Smooth muscle cell (in vitro differentiated cells): ENCODE results near the gene PFKFB4. TPM values are rescaled to one million over a fixed set of nuclear protein-coding genes. Genes with fewer than 3 reads are reported as not detected.

ENCODE experiments used
- DNase-seq: peaks from one replicate; lab custom pipeline; 2025; ENCODE audit not compliant: unreplicated experiment; lab: John Stamatoyannopoulos, UW
- H2AFZ ChIP-seq: fragments of 200-600 bp; sonication (generic); 2 replicates; pipeline ENCODE4 v1.6.0; 2016; ENCODE audit warnings: antibody characterized with exemption, low read depth, mild to moderate bottlenecking
- H3F3A ChIP-seq: fragments of 200-600 bp; sonication (generic); 2 replicates; pipeline ENCODE4 v1.6.0; 2017; ENCODE audit warnings: antibody characterized with exemption, low read depth
- H3K27ac ChIP-seq: fragments of 200-600 bp; sonication (generic); 2 replicates; pipeline ENCODE4 v1.5.1; 2016; ENCODE audit warnings: low read depth, mild to moderate bottlenecking
- H3K27me3 ChIP-seq: fragments of 200-600 bp; sonication (generic); 2 replicates; pipeline ENCODE4 v1.6.1; 2016; ENCODE audit warnings: low read depth, mild to moderate bottlenecking
- H3K36me3 ChIP-seq: fragments of 200-600 bp; sonication (generic); 2 replicates; pipeline ENCODE4 v1.5.1; 2016; ENCODE audit warnings: low read depth
- H3K4me1 ChIP-seq: fragments of 200-600 bp; sonication (generic); 2 replicates; pipeline ENCODE4 v1.5.1; 2016; ENCODE audit warnings: low read depth
- H3K4me2 ChIP-seq: fragments of 200-600 bp; sonication (generic); 2 replicates; pipeline ENCODE4 v1.6.0; 2016; ENCODE audit warnings: mild to moderate bottlenecking
- H3K4me3 ChIP-seq: fragments of 200-600 bp; sonication (generic); 2 replicates; pipeline ENCODE4 v1.5.1; 2016; ENCODE audit warnings: mild to moderate bottlenecking
- H3K79me2 ChIP-seq: fragments of 200-600 bp; sonication (generic); 2 replicates; pipeline ENCODE4 v1.6.0; 2016; ENCODE audit warnings: low read depth, mild to moderate bottlenecking
- H3K9ac ChIP-seq: fragments of 200-600 bp; sonication (generic); 2 replicates; pipeline ENCODE4 v1.6.0; 2016; ENCODE audit warnings: low read depth
- H3K9me3 ChIP-seq: fragments of 200-600 bp; sonication (generic); replicated peaks from 2 replicates; pipeline ENCODE4 v1.5.1; 2016; ENCODE audit warnings: low read depth
- H4K20me1 ChIP-seq: fragments of 200-600 bp; sonication (generic); 2 replicates; pipeline ENCODE4 v1.6.0; 2016; ENCODE audit warnings: low read depth
- CTCF ChIP-seq: fragments of 200-600 bp; sonication (generic); IDR thresholded peaks from 2 replicates; pipeline ENCODE4 v1.5.1; 2017; ENCODE audit warnings: borderline replicate concordance, mild to moderate bottlenecking, antibody characterized with exemption; ENCODE audit not compliant: insufficient read depth, poor library complexity, severe bottlenecking
- WGBS: methylation state at CpG from one replicate; pipeline ENCODE4 v1.1.7; 2016; ENCODE audit warnings: low lambda C conversion rate; 5-methylcytosine and 5-hydroxymethylcytosine counted together
- microRNA counts: library from miRNA; unstranded; fragments of <30 nt; microRNA quantifications from one replicate; lab custom pipeline; 2016
- microRNA-seq: library from miRNA; unstranded; fragments of <30 nt; microRNA quantifications from one replicate; pipeline ENCODE4, GENCODE V29; 2016; ENCODE audit warnings: borderline number of aligned reads
- polyA plus RNA-seq: library from polyadenylated mRNA; unstranded; fragments of >200 nt; fragmentation: Nextera tagmentation; extraction: Ambion mirVana; gene quantifications from 2 replicates; pipeline ENCODE4 v1.2.1, GENCODE V29; 2016
- small RNA-seq: library from RNA; depleted of rRNA; stranded (forward); fragments of <200 nt; gene quantifications from one replicate; pipeline ENCODE3, GENCODE V24; 2014
- total RNA-seq: library from RNA; depleted of rRNA; stranded (reverse); fragments of >200 nt; gene quantifications from 2 replicates; pipeline ENCODE4 v1.2.3, GENCODE V29; 2014

Gene PFKFB4
- total and polyA plus RNA-seq, 2 experiments from 2014 or later, result 37.4 to 48.8 TPM

- Histone ChIP-seq H4K20me1 (no peaks in the 10 kb centered on the region), H3F3A (peaks cover 17% of the 10 kb centered on the region), H3K36me3 (no peaks in the 10 kb centered on the region), H3K9ac (no peak overlapping the region), H3K27ac (no peak overlapping the region), H3K4me1 (peaks cover 31% of the 10 kb centered on the region), H2AFZ (no peak overlapping the region), H3K4me3 (no peak overlapping the region), H3K9me3 (no peaks in the 10 kb centered on the region), H3K79me2 (peaks cover 37% of the 10 kb centered on the region), H3K27me3 (no peaks in the 10 kb centered on the region), H3K4me2 (no peak overlapping the region)
- 94% methylated on average over 28 of the region's 29 CpGs for WGBS
- DNase-seq, result no peak
- no peak for TF ChIP-seq CTCF
Observed at GRCh38 chr3:48469046-48469915, 87.3 kb downstream of the PFKFB4 start.

GRCh38 chr3:48468329-48468731 lies 88.3 kb downstream of the PFKFB4 start:
- Histone ChIP-seq H3K4me2 (no peak overlapping the region), H3K79me2 (peaks cover 37% of the 10 kb centered on the region), H3K9me3 (no peaks in the 10 kb centered on the region), H3K36me3 (no peaks in the 10 kb centered on the region), H2AFZ (no peak overlapping the region), H4K20me1 (no peaks in the 10 kb centered on the region), H3K4me3 (no peak overlapping the region), H3K9ac (no peak overlapping the region), H3K27ac (peak overlapping the region; percentile 98), H3K27me3 (no peaks in the 10 kb centered on the region), H3K4me1 (peaks cover 23% of the 10 kb centered on the region), H3F3A (peaks cover 12% of the 10 kb centered on the region)
- no peak for DNase-seq
- 96% methylated on average over 8 of the region's 8 CpGs for WGBS
- TF ChIP-seq CTCF, result no peak

MicroRNAs within 50 kb of the gene (microRNA counts, 767-probe panel; counts per million panel counts)
- microRNA hsa-miR-711 (lab: Ali Mortazavi, UCI), result 183 counts per million

Small RNAs within 50 kb of the gene (microRNA-seq; reads per million reads assigned to microRNA genes)
- not detected for gene MIR6823
- gene MIR711, result not detected

Small RNAs within 50 kb of the gene (small RNA-seq; reads per million reads assigned to genes)
- not detected for gene MIR6823

Other genes with a start within 250 kb of the PFKFB4 start
- gene SPINK8, start 223.1 kb downstream of the PFKFB4 start, total RNA-seq, result not detected in 2 replicates
- not detected in 2 replicates for gene SPINK8, start 223.1 kb downstream of the PFKFB4 start, polyA plus RNA-seq
- not detected in 2 replicates for gene FBXW12, start 184.6 kb downstream of the PFKFB4 start, total RNA-seq
- 0.07 TPM in 1 of 2 replicates, not detected in the other for gene FBXW12, start 184.6 kb downstream of the PFKFB4 start, polyA plus RNA-seq
- gene PLXNB1, start 126.7 kb downstream of the PFKFB4 start, total RNA-seq, result 24.7 and 26.9 TPM in 2 replicates
- gene PLXNB1, start 126.7 kb downstream of the PFKFB4 start, polyA plus RNA-seq, result 15.5 and 27.5 TPM in 2 replicates
- 9.0 and 20.7 TPM in 2 replicates for gene CCDC51, start 116.7 kb downstream of the PFKFB4 start, total RNA-seq
- gene CCDC51, start 116.7 kb downstream of the PFKFB4 start, polyA plus RNA-seq, result 17.8 and 18.3 TPM in 2 replicates
- 310 and 343 TPM in 2 replicates for gene TMA7, start 116.5 kb downstream of the PFKFB4 start, total RNA-seq
- 491 and 511 TPM in 2 replicates for gene TMA7, start 116.5 kb downstream of the PFKFB4 start, polyA plus RNA-seq
- gene ATRIP, start 110.1 kb downstream of the PFKFB4 start, total RNA-seq, result 4.0 and 5.5 TPM in 2 replicates
- 5.7 and 7.3 TPM in 2 replicates for gene ATRIP, start 110.1 kb downstream of the PFKFB4 start, polyA plus RNA-seq
- 111 and 124 TPM in 2 replicates for gene SHISA5, start 52.6 kb downstream of the PFKFB4 start, total RNA-seq
- 297 and 333 TPM in 2 replicates for gene SHISA5, start 52.6 kb downstream of the PFKFB4 start, polyA plus RNA-seq
- 6.1 and 7.0 TPM in 2 replicates for gene UCN2, start 7.0 kb upstream of the PFKFB4 start, total RNA-seq
- 4.3 and 11.6 TPM in 2 replicates for gene UCN2, start 7.0 kb upstream of the PFKFB4 start, polyA plus RNA-seq
- 45.9 and 57.3 TPM in 2 replicates for gene COL7A1, start 38.5 kb upstream of the PFKFB4 start, total RNA-seq
- 80.7 and 173 TPM in 2 replicates for gene COL7A1, start 38.5 kb upstream of the PFKFB4 start, polyA plus RNA-seq
- 206 and 250 TPM in 2 replicates for gene UQCRC1, start 52.8 kb upstream of the PFKFB4 start, total RNA-seq
- gene UQCRC1, start 52.8 kb upstream of the PFKFB4 start, polyA plus RNA-seq, result 425 and 428 TPM in 2 replicates
- gene TMEM89, start 65.0 kb upstream of the PFKFB4 start, total RNA-seq, result not detected in 2 replicates
- 0.25 and 0.47 TPM in 2 replicates for gene TMEM89, start 65.0 kb upstream of the PFKFB4 start, polyA plus RNA-seq
- 28.4 and 29.4 TPM in 2 replicates for gene SLC26A6, start 78.7 kb upstream of the PFKFB4 start, total RNA-seq
- gene SLC26A6, start 78.7 kb upstream of the PFKFB4 start, polyA plus RNA-seq, result 34.8 and 42.4 TPM in 2 replicates
- 2.5 and 3.1 TPM in 2 replicates for gene CELSR3, start 106.1 kb upstream of the PFKFB4 start, total RNA-seq
- 1.5 and 2.4 TPM in 2 replicates for gene CELSR3, start 106.1 kb upstream of the PFKFB4 start, polyA plus RNA-seq
- 18.3 and 21.6 TPM in 2 replicates for gene NCKIPSD, start 129.1 kb upstream of the PFKFB4 start, total RNA-seq
- gene NCKIPSD, start 129.1 kb upstream of the PFKFB4 start, polyA plus RNA-seq, result 13.8 and 21.9 TPM in 2 replicates
- gene IP6K2, start 160.4 kb upstream of the PFKFB4 start, total RNA-seq, result 106 and 119 TPM in 2 replicates
- gene IP6K2, start 160.4 kb upstream of the PFKFB4 start, polyA plus RNA-seq, result 113 and 124 TPM in 2 replicates